IMR-90 (cell line): ENCODE data around the gene KDM4B. TPM values are rescaled to one million over a fixed set of nuclear protein-coding genes. Genes with fewer than 3 reads are reported as not detected.

ENCODE experiments used
- ATAC-seq: fragments of 200-7000 bp; cut with Tn5 transposase; 2 replicates; pipeline ENCODE4 v1.9.1; 2020; ENCODE audit warnings: low read depth, mild to moderate bottlenecking, moderate library complexity
- BruUV-seq: library from RNA; stranded (reverse); fragments of 400-500 nt; replicated peaks from 2 replicates; lab custom pipeline; 2021; lab: Mats Ljungman, UMichigan
- CTCF ChIA-PET: fragments of 300-600 bp; formaldehyde crosslinking; extraction: SDS; loops from one replicate; lab custom pipeline; 2021; ENCODE audit warnings: antibody characterized with exemption; lab: Yijun Ruan, JAX
- POLR2A ChIA-PET: fragments of 300-600 bp; sonication (Branson Sonifier 250); formaldehyde crosslinking; loops from one replicate; lab custom pipeline; 2022; ENCODE audit warnings: antibody characterized with exemption; ENCODE audit not compliant: unreplicated experiment; lab: Charles Lee
- DNase-seq: peaks from one replicate; pipeline ENCODE4 v3.0.0; 2013
- H2AFZ ChIP-seq: replicated peaks from 2 replicates; pipeline ENCODE3; 2013; ENCODE audit warnings: low read length, mild to moderate bottlenecking; ENCODE audit not compliant: poor library complexity
- H2AK5ac ChIP-seq: 2 replicates; pipeline ENCODE4 v1.6.1; 2013; ENCODE audit warnings: low read depth, low read length, inconsistent platforms
- H2AK9ac ChIP-seq: replicated peaks from 2 replicates; pipeline ENCODE3; 2013; ENCODE audit warnings: mild to moderate bottlenecking, low read depth, low read length, moderate library complexity; ENCODE audit not compliant: poor library complexity
- H2BK120ac ChIP-seq: 2 replicates; pipeline ENCODE4 v1.6.1; 2013; ENCODE audit warnings: low read depth, low read length, inconsistent platforms
- H2BK15ac ChIP-seq: 3 replicates; pipeline ENCODE4 v1.6.1; 2013; ENCODE audit warnings: low read depth, low read length, inconsistent platforms
- H2BK20ac ChIP-seq: 2 replicates; pipeline ENCODE4 v1.6.1; 2013; ENCODE audit warnings: low read depth, mild to moderate bottlenecking, inconsistent platforms, low read length, moderate library complexity
- H2BK5ac ChIP-seq: 2 replicates; pipeline ENCODE4 v1.6.1; 2013; ENCODE audit warnings: mild to moderate bottlenecking, low read depth, low read length, inconsistent platforms; ENCODE audit not compliant: poor library complexity, severe bottlenecking
- H3K14ac ChIP-seq: replicated peaks from 2 replicates; pipeline ENCODE4 v1.6.1; 2013; ENCODE audit warnings: low read depth, low read length, inconsistent platforms
- H3K18ac ChIP-seq: 2 replicates; pipeline ENCODE4 v1.6.1; 2013; ENCODE audit warnings: low read depth, low read length, control low read depth
- H3K23ac ChIP-seq: 2 replicates; pipeline ENCODE4 v1.6.1; 2013; ENCODE audit warnings: low read depth, low read length, inconsistent platforms
- H3K27ac ChIP-seq: 2 replicates; pipeline ENCODE4 v1.5.1; 2013; ENCODE audit warnings: mild to moderate bottlenecking, control low read depth, low read length; ENCODE audit not compliant: insufficient read depth
- H3K27me3 ChIP-seq: 2 replicates; pipeline ENCODE4 v1.6.1; 2013; ENCODE audit warnings: low read length; ENCODE audit not compliant: control insufficient read depth, insufficient read depth
- H3K36me3 ChIP-seq: 2 replicates; pipeline ENCODE4 v1.6.1; 2013; ENCODE audit warnings: low read length, mixed read lengths; ENCODE audit not compliant: control insufficient read depth, insufficient read depth
- H3K4ac ChIP-seq: 2 replicates; pipeline ENCODE4 v1.6.1; 2013; ENCODE audit warnings: low read depth, low read length, inconsistent platforms
- H3K4me1 ChIP-seq: 2 replicates; pipeline ENCODE4 v1.6.1; 2013; ENCODE audit warnings: low read length, mixed read lengths; ENCODE audit not compliant: control insufficient read depth, insufficient read depth
- H3K4me2 ChIP-seq: 2 replicates; pipeline ENCODE4 v1.6.1; 2013; ENCODE audit warnings: low read depth, mild to moderate bottlenecking, control low read depth, low read length, moderate library complexity
- H3K4me3 ChIP-seq: 2 replicates; pipeline ENCODE4 v1.5.1; 2013; ENCODE audit warnings: low read depth, mild to moderate bottlenecking, control low read depth, low read length, moderate library complexity; ENCODE audit not compliant: insufficient read depth
- H3K56ac ChIP-seq: 2 replicates; pipeline ENCODE4 v1.6.1; 2013; ENCODE audit warnings: low read length, inconsistent platforms; ENCODE audit not compliant: insufficient read depth; ENCODE audit errors: extremely low read depth
- H3K79me1 ChIP-seq, 2 experiments: 2 replicates each; pipeline ENCODE4 v1.6.1; 2013; ENCODE audit warnings: low read length in 2 of 2, inconsistent platforms in 1 of 2, low read depth in 1 of 2
- H3K9ac ChIP-seq: 2 replicates; pipeline ENCODE4 v1.6.1; 2013; ENCODE audit warnings: low read depth, low read length, control low read depth
- H3K9me1 ChIP-seq: 2 replicates; pipeline ENCODE4 v1.6.1; 2013; ENCODE audit warnings: low read length, inconsistent platforms; ENCODE audit not compliant: insufficient read depth
- H3K9me3 ChIP-seq: 2 replicates; pipeline ENCODE4 v1.6.1; 2013; ENCODE audit warnings: low read length; ENCODE audit not compliant: control insufficient read depth, insufficient read depth
- H4K20me1 ChIP-seq: 2 replicates; pipeline ENCODE4 v1.6.1; 2013; ENCODE audit warnings: low read length, inconsistent platforms; ENCODE audit not compliant: insufficient read depth
- H4K5ac ChIP-seq: 2 replicates; pipeline ENCODE4 v1.6.1; 2013; ENCODE audit warnings: mild to moderate bottlenecking, low read depth, low read length, control low read depth
- H4K8ac ChIP-seq, 2 experiments: 2 replicates each; pipeline ENCODE4 v1.6.1; 2013; ENCODE audit warnings: low read depth in 2 of 2, low read length in 2 of 2, control low read depth in 1 of 2, inconsistent platforms in 1 of 2
- H4K91ac ChIP-seq: 2 replicates; pipeline ENCODE4 v1.6.1; 2013; ENCODE audit warnings: low read depth, low read length, inconsistent platforms; ENCODE audit not compliant: insufficient read depth
- BHLHE40 ChIP-seq: fragments of 150-350 bp; IDR thresholded peaks from 2 replicates; pipeline ENCODE4 v1.6.1; 2016; ENCODE audit warnings: mild to moderate bottlenecking, low read depth, low read length
- CEBPB ChIP-seq: IDR thresholded peaks from 2 replicates; pipeline ENCODE4 v1.6.1; 2012; ENCODE audit warnings: low read depth, low read length, improper control_type of control experiment
- CHD1 ChIP-seq: IDR thresholded peaks from 2 replicates; pipeline ENCODE4 v1.6.1; 2012; ENCODE audit warnings: low read depth, low read length, improper control_type of control experiment
- CTCF ChIP-seq: conservative IDR thresholded peaks from 2 replicates; pipeline ENCODE4 v1.5.1; 2012; ENCODE audit warnings: mild to moderate bottlenecking, low read depth, low read length, improper control_type of control experiment
- MAFK ChIP-seq: IDR thresholded peaks from 2 replicates; pipeline ENCODE4 v1.6.1; 2012; ENCODE audit warnings: low read depth, low read length, improper control_type of control experiment
- MAZ ChIP-seq: IDR thresholded peaks from 2 replicates; pipeline ENCODE4 v1.6.1; 2012; ENCODE audit warnings: low read depth, mild to moderate bottlenecking, low read length, improper control_type of control experiment, moderate library complexity, borderline replicate concordance
- MXI1 ChIP-seq: IDR thresholded peaks from 2 replicates; pipeline ENCODE4 v1.6.1; 2012; ENCODE audit warnings: low read depth, mild to moderate bottlenecking, low read length, moderate library complexity, borderline replicate concordance
- NFE2L2 ChIP-seq: fragments of 150-350 bp; IDR thresholded peaks from 2 replicates; pipeline ENCODE4 v1.6.1; 2016; ENCODE audit warnings: low read depth, mild to moderate bottlenecking, low read length
- POLR2A ChIP-seq: IDR thresholded peaks from 2 replicates; pipeline ENCODE4 v1.6.1; 2012; ENCODE audit warnings: mild to moderate bottlenecking, low read depth, low read length
- RCOR1 ChIP-seq: IDR thresholded peaks from 2 replicates; pipeline ENCODE4 v1.6.1; 2012; ENCODE audit warnings: mild to moderate bottlenecking, low read length, improper control_type of control experiment; ENCODE audit not compliant: insufficient replicate concordance
- SMC3 ChIP-seq: fragments of 150-350 bp; IDR thresholded peaks from 2 replicates; pipeline ENCODE4 v1.6.1; 2016; ENCODE audit warnings: low read depth, mild to moderate bottlenecking, antibody characterized with exemption, low read length, moderate library complexity
- USF2 ChIP-seq: fragments of 150-350 bp; IDR thresholded peaks from 2 replicates; pipeline ENCODE4 v1.6.1; 2017; ENCODE audit warnings: mild to moderate bottlenecking, antibody characterized with exemption, low read length, low read depth
- WGBS, 2 experiments: methylation state at CpG; one replicate each; pipeline versions ENCODE4 v1.1.5 to v1.1.7; 2013; ENCODE audit warnings: missing lambda C conversion rate in 2 of 2; ENCODE audit not compliant: insufficient read length in 1 of 2; ENCODE audit errors: extremely low coverage in 2 of 2; 5-methylcytosine and 5-hydroxymethylcytosine counted together
- dilution Hi-C: fragments of 300-500 bp; cut with HindIII; formaldehyde crosslinking; loops from one replicate; pipeline ENCODE4 v1.14.3; 2018; ENCODE audit warnings: low sequenced_read_pairs; ENCODE audit not compliant: unreplicated experiment
- in situ Hi-C: fragments of 300-500 bp; cut with MboI; formaldehyde crosslinking; loops from 3 replicates; pipeline ENCODE4 v1.14.3; 2019; ENCODE audit warnings: low sequenced_read_pairs, inconsistent platforms, mixed read lengths
- intact Hi-C: fragments of 100-400 bp; cut with micrococcal nuclease; formaldehyde crosslinking; loops from 2 replicates; pipeline ENCODE4 v1.10.0; 2022
- polyA plus RNA-seq, 3 experiments: library from polyadenylated mRNA; depleted of rRNA; stranded (reverse); fragments of >200 nt; gene quantifications; 2 replicates each; pipeline ENCODE4 v1.2.3, GENCODE V29; 2012; ENCODE audit warnings: low replicate concordance in 1 of 3
- total RNA-seq: library from RNA; depleted of rRNA; stranded (reverse); fragments of >200 nt; gene quantifications from 2 replicates; pipeline ENCODE4 v1.2.3, GENCODE V29; 2012

Gene KDM4B
- total and polyA plus RNA-seq, 2 of the 4 experiments (the other 2 are of a cell fraction), result 5.0 to 17.9 TPM

GRCh38 chr19:5098646-5099045 is 129.7 kb downstream of the KDM4B start:
- Histone ChIP-seq H2BK5ac (no peak overlapping the region), H3K9ac (no peak overlapping the region), H3K9me1 (no peaks in the 10 kb centered on the region), H3K27ac (no peak overlapping the region), H2BK20ac (no peak overlapping the region), H2AFZ (no peak overlapping the region), H3K36me3 (peaks cover 34% of the 10 kb centered on the region), H3K9me3 (peaks cover 19% of the 10 kb centered on the region), H3K79me1 (peaks cover 20 to 22% of the 10 kb centered on the region in 2 experiments), H3K18ac (no peak overlapping the region), H3K56ac (no peak overlapping the region), H4K20me1 (peaks cover 4% of the 10 kb centered on the region), H3K4me2 (no peak overlapping the region), H3K4me3 (no peak overlapping the region), H3K27me3 (no peaks in the 10 kb centered on the region), H2BK15ac (no peak overlapping the region), H4K8ac (no peak overlapping the region), H3K14ac (no peak overlapping the region), H2AK9ac (no peak overlapping the region), H3K4ac (no peak overlapping the region), H3K23ac (no peak overlapping the region), H4K91ac (no peak overlapping the region), H3K4me1 (no peaks in the 10 kb centered on the region; the same call in 1 of the 2 replicates), H2BK120ac (no peak overlapping the region), H2AK5ac (no peak overlapping the region), H4K5ac (no peak overlapping the region)
- DNase-seq, result no peak
- in situ Hi-C loops (no loop called here), intact Hi-C loops (no loop called here), dilution Hi-C loops (no loop called here)
- ATAC-seq, result no peak
- TF ChIP-seq BHLHE40, result no peak
- TF ChIP-seq CEBPB, result no peak
- no peak for TF ChIP-seq POLR2A
- no peak for TF ChIP-seq MXI1
- no peak for TF ChIP-seq CTCF
- TF ChIP-seq NFE2L2, result no peak
- no peak for TF ChIP-seq RCOR1
- no peak for TF ChIP-seq USF2
- no peak for TF ChIP-seq MAFK
- TF ChIP-seq CHD1, result no peak
- TF ChIP-seq MAZ, result no peak
- no peak for TF ChIP-seq SMC3
- ChIA-PET CTCF (no interaction called here), POLR2A (no interaction called here)
- WGBS, 2 experiments, result no CpG with 5 or more reads among the region's 3 CpGs
- no TSS peak for BruUV-seq
